HL-60 (cell line): ENCODE data around the gene SLC12A7.

Source experiments
- GABPA ChIP-seq: IDR thresholded peaks from 2 replicates; pipeline ENCODE4 v1.6.1; 2012; ENCODE audit warnings: low read depth
- POLR2AphosphoS5 ChIP-seq: IDR thresholded peaks from 2 replicates; pipeline ENCODE4 v1.6.1; 2012; ENCODE audit warnings: low read depth
- TF ChIP-seq, protein P1 (sequence below): IDR thresholded peaks from one replicate; pipeline ENCODE4 v1.5.1; 2011; ENCODE audit warnings: low read length, control low read depth, inconsistent platforms; ENCODE audit not compliant: insufficient read depth

DNA sequence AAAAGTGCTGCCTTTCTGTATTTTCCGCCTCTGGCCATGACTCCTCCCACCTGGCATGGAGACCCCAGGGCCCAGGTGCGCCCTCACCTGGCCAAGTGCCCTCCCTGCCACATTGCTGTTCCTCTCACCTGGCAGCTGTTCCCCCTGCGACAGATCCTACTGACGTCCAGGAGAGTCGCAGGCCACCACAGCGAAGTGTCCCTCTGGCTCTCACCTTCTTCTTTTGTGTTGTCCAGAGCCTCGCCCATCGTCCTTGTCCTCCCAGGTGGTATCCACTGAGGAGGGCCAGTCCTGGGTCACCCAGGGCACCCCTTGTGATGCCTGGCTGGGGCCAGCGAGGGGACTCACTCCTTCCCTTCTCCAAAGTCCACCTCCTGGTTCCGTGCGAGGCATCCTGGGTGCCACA lies 100.6 kb downstream of the SLC12A7 start:
- TF ChIP-seq, protein P1, sequence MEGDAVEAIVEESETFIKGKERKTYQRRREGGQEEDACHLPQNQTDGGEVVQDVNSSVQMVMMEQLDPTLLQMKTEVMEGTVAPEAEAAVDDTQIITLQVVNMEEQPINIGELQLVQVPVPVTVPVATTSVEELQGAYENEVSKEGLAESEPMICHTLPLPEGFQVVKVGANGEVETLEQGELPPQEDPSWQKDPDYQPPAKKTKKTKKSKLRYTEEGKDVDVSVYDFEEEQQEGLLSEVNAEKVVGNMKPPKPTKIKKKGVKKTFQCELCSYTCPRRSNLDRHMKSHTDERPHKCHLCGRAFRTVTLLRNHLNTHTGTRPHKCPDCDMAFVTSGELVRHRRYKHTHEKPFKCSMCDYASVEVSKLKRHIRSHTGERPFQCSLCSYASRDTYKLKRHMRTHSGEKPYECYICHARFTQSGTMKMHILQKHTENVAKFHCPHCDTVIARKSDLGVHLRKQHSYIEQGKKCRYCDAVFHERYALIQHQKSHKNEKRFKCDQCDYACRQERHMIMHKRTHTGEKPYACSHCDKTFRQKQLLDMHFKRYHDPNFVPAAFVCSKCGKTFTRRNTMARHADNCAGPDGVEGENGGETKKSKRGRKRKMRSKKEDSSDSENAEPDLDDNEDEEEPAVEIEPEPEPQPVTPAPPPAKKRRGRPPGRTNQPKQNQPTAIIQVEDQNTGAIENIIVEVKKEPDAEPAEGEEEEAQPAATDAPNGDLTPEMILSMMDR, result no peak
- TF ChIP-seq GABPA (no peak), POLR2AphosphoS5 (no peak)
